ENCODE measurements around the gene RNF223.

- TF ChIP-seq EZH2 (IDR thresholded peaks at IDR 0.05; ENCODE audit: low read length) = no peak
- no peak for TF ChIP-seq CTCF (optimal IDR thresholded peaks at IDR 0.05 in 1 of 3, IDR thresholded peaks at IDR 0.05 in 1 of 3, conservative IDR thresholded peaks at IDR 0.05 in 1 of 3; ENCODE audit: extremely low read depth in 1 of 3, insufficient read depth in 2 of 3, low read length in 3 of 3)
These were observed 30.7 kb downstream of the RNF223 start for GRCh38 chr1:1043411-1043810.
